Trophoblast cell (in vitro differentiated cells and primary cell): ENCODE data around the gene LY6G6D.

Experiments used
- DNase-seq, 2 donors: peaks; one replicate each; pipeline ENCODE4 v3.0.0-alpha.2; 2016
- H2AFZ ChIP-seq: 2 replicates; pipeline ENCODE4 v1.6.1; 2013; ENCODE audit warnings: low read length, moderate library complexity, mild to moderate bottlenecking; ENCODE audit not compliant: insufficient read depth, poor library complexity
- H2AK5ac ChIP-seq: 2 replicates; pipeline ENCODE4 v1.6.1; 2013; ENCODE audit warnings: mild to moderate bottlenecking, low read length
- H2BK120ac ChIP-seq: 2 replicates; pipeline ENCODE4 v1.6.1; 2013; ENCODE audit warnings: low read length, mild to moderate bottlenecking, moderate library complexity; ENCODE audit not compliant: insufficient read depth, poor library complexity
- H2BK12ac ChIP-seq: 2 replicates; pipeline ENCODE4 v1.6.1; 2013; ENCODE audit warnings: mild to moderate bottlenecking, low read length, moderate library complexity
- H2BK5ac ChIP-seq: 2 replicates; pipeline ENCODE4 v1.6.1; 2013; ENCODE audit warnings: low read length, low read depth, moderate library complexity, mild to moderate bottlenecking; ENCODE audit not compliant: poor library complexity
- H3K14ac ChIP-seq: 2 replicates; pipeline ENCODE4 v1.6.1; 2013; ENCODE audit warnings: mild to moderate bottlenecking, low read length
- H3K18ac ChIP-seq: 2 replicates; pipeline ENCODE4 v1.6.1; 2013; ENCODE audit warnings: mild to moderate bottlenecking, low read length
- H3K23ac ChIP-seq: 2 replicates; pipeline ENCODE4 v1.6.1; 2013; ENCODE audit warnings: low read length
- H3K27ac ChIP-seq: 2 replicates; pipeline ENCODE4 v1.5.1; 2013; ENCODE audit warnings: low read depth, mild to moderate bottlenecking, inconsistent platforms, low read length, moderate library complexity
- H3K27me3 ChIP-seq: 2 replicates; pipeline ENCODE4 v1.6.1; 2013; ENCODE audit warnings: inconsistent platforms, mild to moderate bottlenecking, low read length, moderate library complexity; ENCODE audit not compliant: insufficient read depth
- H3K36me3 ChIP-seq, 2 experiments: 1 replicate in 1 of 2; 2 replicates in 1 of 2; pipeline ENCODE4 v1.6.1; 2013; ENCODE audit warnings: low read length in 2 of 2, mild to moderate bottlenecking in 2 of 2, moderate library complexity in 1 of 2; ENCODE audit not compliant: insufficient read depth in 2 of 2, control insufficient read depth in 1 of 2
- H3K4ac ChIP-seq: 2 replicates; pipeline ENCODE4 v1.6.1; 2013; ENCODE audit warnings: low read depth, mild to moderate bottlenecking, low read length, moderate library complexity
- H3K4me1 ChIP-seq, 2 experiments: 1 replicate in 1 of 2; 2 replicates in 1 of 2; pipeline ENCODE4 v1.6.1; 2013; ENCODE audit warnings: low read length in 2 of 2, mild to moderate bottlenecking in 2 of 2, moderate library complexity in 1 of 2; ENCODE audit not compliant: insufficient read depth in 2 of 2, control insufficient read depth in 1 of 2
- H3K4me2 ChIP-seq: 2 replicates; pipeline ENCODE4 v1.6.1; 2013; ENCODE audit warnings: inconsistent platforms, mild to moderate bottlenecking, low read length, moderate library complexity
- H3K4me3 ChIP-seq: 2 replicates; pipeline ENCODE4 v1.5.1; 2013; ENCODE audit warnings: mild to moderate bottlenecking, low read depth, low read length, inconsistent platforms
- H3K79me1 ChIP-seq: one replicate; pipeline ENCODE4 v1.6.1; 2013; ENCODE audit warnings: low read length
- H3K79me2 ChIP-seq: 2 replicates; pipeline ENCODE4 v1.6.1; 2013; ENCODE audit warnings: low read length, mild to moderate bottlenecking; ENCODE audit not compliant: control insufficient read depth, insufficient read depth, poor library complexity
- H3K9ac ChIP-seq: 2 replicates; pipeline ENCODE4 v1.6.1; 2013; ENCODE audit warnings: mild to moderate bottlenecking, low read length
- H3K9me3 ChIP-seq: 2 replicates; pipeline ENCODE4 v1.6.1; 2013; ENCODE audit warnings: low read depth, mild to moderate bottlenecking, control low read depth, inconsistent platforms, low read length; ENCODE audit not compliant: insufficient read depth
- H4K12ac ChIP-seq: 2 replicates; pipeline ENCODE4 v1.6.1; 2013; ENCODE audit warnings: low read depth, mild to moderate bottlenecking, low read length, moderate library complexity
- H4K8ac ChIP-seq: 2 replicates; pipeline ENCODE4 v1.6.1; 2013; ENCODE audit warnings: low read depth, mild to moderate bottlenecking, low read length, moderate library complexity
- H4K91ac ChIP-seq: one replicate; pipeline ENCODE4 v1.6.1; 2013; ENCODE audit warnings: low read depth, mild to moderate bottlenecking, low read length, moderate library complexity
- WGBS: extraction: QIAGEN DNeasy Blood & Tissue Kit; methylation state at CpG from one replicate; pipeline ENCODE4 v1.1.7; 2013; ENCODE audit warnings: missing lambda C conversion rate; ENCODE audit not compliant: insufficient read length, insufficient coverage; ENCODE audit errors: extremely low coverage; 5-methylcytosine and 5-hydroxymethylcytosine counted together

Gene LY6G6D

DNA sequence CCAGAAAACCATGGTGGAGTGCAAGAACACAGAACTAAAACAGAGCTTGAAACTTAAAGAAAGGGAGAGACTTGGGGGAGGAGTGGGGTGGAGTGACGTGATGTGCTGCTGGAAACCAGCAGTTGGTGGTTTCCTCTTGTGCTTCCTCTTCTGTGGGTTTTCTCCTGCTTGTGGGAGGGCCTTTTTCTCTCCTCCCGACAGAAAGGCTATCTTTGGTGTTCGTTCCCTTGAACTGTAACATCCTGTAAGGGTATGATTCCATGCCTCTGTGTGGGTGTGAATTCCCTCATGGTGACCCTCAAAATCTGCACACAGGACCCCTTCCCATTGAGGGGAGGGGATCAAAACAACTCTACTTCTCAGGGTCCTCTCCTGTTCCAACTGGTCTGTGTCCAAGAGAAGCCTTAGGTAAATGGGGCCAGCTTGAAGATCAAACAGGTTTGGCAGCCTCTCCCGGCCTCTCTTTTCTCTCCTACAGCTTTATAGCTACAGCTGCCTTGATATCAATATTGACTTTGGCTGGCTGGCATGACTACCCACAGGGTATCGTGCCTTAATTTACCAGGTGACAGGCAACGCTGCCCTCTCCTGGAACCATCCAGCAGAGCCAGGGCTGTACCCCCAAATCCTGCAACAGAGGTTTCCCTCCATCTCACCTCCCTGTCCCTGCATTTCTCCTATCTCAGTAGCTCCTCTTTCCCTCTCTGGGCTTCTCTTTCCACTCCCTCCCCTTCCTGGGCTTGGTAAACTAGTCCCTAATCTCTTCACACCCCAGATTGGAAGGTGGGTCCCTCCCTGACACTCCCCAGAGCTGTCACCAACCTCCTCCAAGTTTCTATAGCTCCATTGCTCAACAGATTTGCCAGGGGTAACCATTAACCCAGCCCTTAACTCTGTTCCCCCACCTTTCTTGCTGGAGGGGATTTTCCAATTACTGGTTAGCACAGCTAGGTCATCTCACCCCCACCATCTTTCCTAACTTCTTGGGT is 23.1 kb downstream of the LY6G6D start:
- Histone ChIP-seq H2AFZ (no peak overlapping the region), H2BK12ac (peak overlapping the region; percentile 72), H4K8ac (peak overlapping the region; percentile 70), H3K9me3 (no peaks in the 10 kb centered on the region), H3K4ac (peak overlapping the region; percentile 23), H3K9ac (no peak overlapping the region), H3K27me3 (no peaks in the 10 kb centered on the region), H3K36me3 (peaks cover 11 to 14% of the 10 kb centered on the region in 2 experiments), H3K4me3 (no peak overlapping the region), H2AK5ac (peak overlapping the region; percentile 76), H3K79me1 (peaks cover 39% of the 10 kb centered on the region), H2BK5ac (peak overlapping the region; percentile 68), H3K4me2 (peak overlapping the region; percentile 15), H3K79me2 (peaks cover 27% of the 10 kb centered on the region), H3K27ac (peak overlapping the region; percentile 70), H3K18ac (peak overlapping the region; percentile 57), H4K12ac (peak overlapping the region; percentile 10), H2BK120ac (peak overlapping the region; percentile 59), H3K4me1 (peaks cover 30 to 32% of the 10 kb centered on the region in 2 experiments), H3K14ac (peak overlapping the region; percentile 73), H3K23ac (no peak overlapping the region), H4K91ac (peak overlapping the region; percentile 88)
- peak in 1 of 2 donors; percentile 29 for DNase-seq
- WGBS, result no CpG with 5 or more reads among the region's 6 CpGs

DNA sequence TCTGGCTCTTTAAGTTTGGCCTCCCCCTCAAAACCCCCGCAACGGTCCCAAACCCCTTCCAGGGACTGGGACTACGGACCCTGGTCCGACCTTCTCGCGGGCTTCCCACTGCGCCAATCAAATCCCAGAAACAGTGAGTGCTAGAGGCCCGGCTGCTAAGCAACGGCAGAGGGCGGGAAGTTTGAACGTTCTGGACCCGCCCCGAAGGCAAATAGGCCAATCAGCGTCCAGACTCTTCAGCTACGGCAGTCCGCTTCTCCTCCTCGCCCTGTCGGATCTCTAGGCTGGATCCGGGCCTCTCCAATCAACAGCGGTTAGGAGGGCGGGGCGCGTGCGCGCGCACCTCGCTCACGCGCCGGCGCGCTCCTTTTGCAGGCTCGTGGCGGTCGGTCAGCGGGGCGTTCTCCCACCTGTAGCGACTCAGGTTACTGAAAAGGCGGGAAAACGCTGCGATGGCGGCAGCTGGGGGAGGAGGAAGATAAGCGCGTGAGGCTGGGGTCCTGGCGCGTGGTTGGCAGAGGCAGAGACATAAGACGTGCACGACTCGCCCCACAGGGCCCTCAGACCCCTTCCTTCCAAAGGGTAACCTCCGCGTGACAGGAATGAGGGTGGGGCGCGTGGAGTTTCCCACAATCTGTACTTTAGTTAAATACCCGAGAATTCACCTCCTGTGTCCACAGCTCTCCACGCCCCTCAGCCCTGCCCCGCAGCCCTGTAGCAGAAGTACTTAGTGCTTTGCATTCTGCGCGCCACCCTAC is 24.7 kb downstream of the LY6G6D start, which contains the start of gene MSH5:
Gene MSH5, plus strand, starts transcription at position 367 of the 758 bp plus-strand sequence. CDS start 462 bp downstream, outside the sequence.
- Histone ChIP-seq H4K91ac (peak within 1 kb of the TSS; percentile 92), H2BK120ac (peak within 1 kb of the TSS; percentile 77), H4K8ac (peak within 1 kb of the TSS; percentile 98), H3K23ac (no peak within 1 kb of the TSS), H3K9ac (peak within 1 kb of the TSS; percentile 40), H4K12ac (peak within 1 kb of the TSS; percentile 96), H3K4me3 (peak within 1 kb of the TSS; percentile 76), H3K79me2 (peaks cover 19% of the 10 kb centered on the region), H3K27me3 (no peaks in the 10 kb centered on the region), H3K4me2 (peak within 1 kb of the TSS; percentile 62), H2AK5ac (peak within 1 kb of the TSS; percentile 89), H3K27ac (peak within 1 kb of the TSS; percentile 29), H3K79me1 (peaks cover 34% of the 10 kb centered on the region), H3K18ac (peak within 1 kb of the TSS; percentile 79), H3K4me1 (peaks cover 22 to 27% of the 10 kb centered on the region in 2 experiments), H2AFZ (peak within 1 kb of the TSS; percentile 87), H3K14ac (peak within 1 kb of the TSS; percentile 95), H3K4ac (peak within 1 kb of the TSS; percentile 60), H2BK12ac (peak within 1 kb of the TSS; percentile 75), H2BK5ac (peak within 1 kb of the TSS; percentile 68), H3K36me3 (peaks cover 0 to 3% of the 10 kb centered on the region in 2 experiments), H3K9me3 (no peaks in the 10 kb centered on the region)
- peak; percentile 100 for DNase-seq
- no CpG with 5 or more reads among the region's 58 CpGs for WGBS

DNA sequence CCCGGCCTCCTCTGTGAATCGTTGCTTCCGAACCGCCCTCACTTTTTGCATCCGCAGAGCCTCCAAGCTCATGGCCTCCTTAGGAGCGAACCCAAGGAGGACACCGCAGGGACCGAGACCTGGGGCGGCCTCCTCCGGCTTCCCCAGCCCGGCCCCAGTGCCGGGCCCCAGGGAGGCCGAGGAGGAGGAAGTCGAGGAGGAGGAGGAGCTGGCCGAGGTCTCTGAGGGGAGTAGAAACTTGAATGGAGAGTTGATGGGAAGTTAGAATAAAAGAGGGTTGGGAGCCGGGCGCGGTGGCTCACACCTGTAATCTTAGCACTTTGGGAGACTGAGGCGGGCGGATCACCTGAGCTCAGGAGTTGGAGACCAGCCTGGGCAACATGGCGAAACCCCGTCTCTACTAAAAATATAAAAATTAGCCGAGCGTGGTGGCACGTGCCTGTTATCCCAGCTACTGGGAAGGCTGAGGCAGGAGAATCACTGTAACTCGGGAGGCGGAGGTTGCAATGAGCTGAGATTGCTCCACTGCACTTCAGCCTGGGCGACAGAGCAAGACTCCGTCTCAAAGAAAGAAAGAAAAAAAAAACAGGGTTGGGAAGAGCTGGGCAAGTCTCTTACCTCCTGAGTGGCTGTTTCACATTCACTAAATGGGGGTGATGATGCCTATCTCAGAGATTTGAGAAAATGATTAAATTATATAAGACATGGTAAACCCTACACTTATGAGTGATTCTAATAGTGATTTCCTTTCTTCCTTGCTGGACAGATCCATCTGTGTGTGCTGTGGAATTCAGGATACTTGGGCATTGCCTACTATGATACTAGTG is 25.5 kb downstream of the LY6G6D start:
- Histone ChIP-seq H3K4me2 (peak overlapping the region; percentile 62), H3K36me3 (peaks cover 0 to 3% of the 10 kb centered on the region in 2 experiments), H3K14ac (peak overlapping the region; percentile 95), H2BK5ac (peak overlapping the region; percentile 48), H3K27ac (peak overlapping the region; percentile 29), H3K23ac (no peak overlapping the region), H3K18ac (peak overlapping the region; percentile 79), H2BK12ac (peak overlapping the region; percentile 75), H2AFZ (peak overlapping the region; percentile 87), H3K9me3 (no peaks in the 10 kb centered on the region), H3K79me2 (peaks cover 12% of the 10 kb centered on the region), H4K12ac (peak overlapping the region; percentile 96), H3K4ac (peak overlapping the region; percentile 60), H2AK5ac (peak overlapping the region; percentile 89), H3K27me3 (no peaks in the 10 kb centered on the region), H2BK120ac (peak overlapping the region; percentile 77), H3K79me1 (peaks cover 26% of the 10 kb centered on the region), H3K4me1 (peaks cover 22 to 27% of the 10 kb centered on the region in 2 experiments), H3K9ac (peak overlapping the region; percentile 3), H4K91ac (peak overlapping the region; percentile 92), H4K8ac (peak overlapping the region; percentile 98), H3K4me3 (peak overlapping the region; percentile 76)
- WGBS, result no CpG with 5 or more reads among the region's 29 CpGs
- DNase-seq, result no peak
